GM13976 (cell line): ENCODE results near the gene EYS.

Experiments used
- DNase-seq: peaks from one replicate; pipeline ENCODE4 v3.0.0; 2012; ENCODE audit warnings: low spot score
- CTCF ChIP-seq: IDR thresholded peaks from 2 replicates; pipeline ENCODE4 v1.5.1; 2012; ENCODE audit warnings: borderline replicate concordance, mild to moderate bottlenecking; ENCODE audit not compliant: insufficient read depth; ENCODE audit errors: extremely low read depth, missing control alignments, control extremely low read depth
- in situ Hi-C: fragments of 300-500 bp; cut with MboI; formaldehyde crosslinking; loops from one replicate; pipeline ENCODE4 v1.12.0; 2022; ENCODE audit warnings: low sequenced_read_pairs, mixed read lengths, inconsistent platforms; ENCODE audit not compliant: unreplicated experiment

The EYS gene

DNA sequence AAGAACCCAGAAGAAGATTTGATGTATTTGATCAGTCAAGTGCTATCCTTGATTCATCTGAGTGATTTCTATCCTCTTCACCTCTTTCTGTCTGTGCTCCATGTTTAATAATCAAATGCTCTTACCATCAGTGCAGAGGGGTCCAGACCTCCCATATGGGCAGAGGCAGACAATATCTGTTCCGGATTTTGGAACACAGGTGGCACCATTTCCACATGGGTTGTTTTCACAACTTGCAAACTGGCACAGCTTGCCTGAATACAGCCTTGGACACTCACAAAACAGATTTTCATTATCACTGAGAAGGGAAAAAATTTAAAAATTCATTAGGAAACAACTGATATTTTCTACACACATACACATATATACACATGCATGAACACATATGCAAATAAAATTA is 1843.0 kb downstream of the EYS start:
- in situ Hi-C loops, result no loop called here
- no peak for TF ChIP-seq CTCF
- DNase-seq, result no peak

- no peak for DNase-seq
- in situ Hi-C loops, result no loop called here
- no peak for TF ChIP-seq CTCF
Measured at GRCh38 chr6:63862486-63863198, 1844.4 kb downstream of the EYS start.

DNA sequence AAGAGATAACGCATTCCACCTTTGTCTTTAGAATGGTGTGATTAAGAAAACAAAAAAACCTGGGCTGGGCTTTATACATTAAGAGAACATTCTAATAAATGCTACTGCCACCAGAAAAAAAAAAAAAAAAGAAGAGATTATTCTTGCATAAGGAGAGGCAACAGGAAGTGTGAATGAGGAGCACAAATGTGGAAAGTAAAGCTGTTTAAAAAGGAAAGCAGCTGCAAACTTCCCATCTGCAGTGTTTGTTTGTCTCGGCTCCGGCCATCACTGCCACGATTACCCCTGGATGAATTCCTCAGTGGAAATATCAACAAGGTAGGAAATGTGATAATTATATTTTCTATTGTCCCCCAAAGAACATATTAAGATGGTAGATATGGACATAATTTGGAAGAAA is 1847.5 kb downstream of the EYS start:
- TF ChIP-seq CTCF, result no peak
- DNase-seq, result no peak
- in situ Hi-C loops, result no loop called here

DNA sequence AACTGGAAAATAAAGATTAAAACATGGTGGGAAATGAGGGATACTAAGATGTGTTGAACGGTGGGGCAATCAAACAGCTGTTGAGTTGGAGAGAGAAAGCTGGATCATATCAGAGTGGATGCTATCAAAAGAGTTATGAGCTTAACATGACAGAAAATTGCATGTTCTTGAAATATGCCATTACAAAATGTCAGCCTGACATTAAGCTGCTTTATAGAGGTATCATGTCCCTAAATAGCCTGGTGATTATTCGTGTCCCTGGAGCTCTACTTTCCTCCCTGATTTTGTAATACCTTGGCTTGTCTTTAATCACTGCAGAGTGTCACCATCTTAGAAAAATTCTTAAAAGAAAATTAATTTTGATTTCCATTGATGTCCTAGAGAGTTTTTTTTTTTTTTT is 1848.3 kb downstream of the EYS start:
- TF ChIP-seq CTCF, result no peak
- in situ Hi-C loops, result no loop called here
- no peak for DNase-seq

DNA sequence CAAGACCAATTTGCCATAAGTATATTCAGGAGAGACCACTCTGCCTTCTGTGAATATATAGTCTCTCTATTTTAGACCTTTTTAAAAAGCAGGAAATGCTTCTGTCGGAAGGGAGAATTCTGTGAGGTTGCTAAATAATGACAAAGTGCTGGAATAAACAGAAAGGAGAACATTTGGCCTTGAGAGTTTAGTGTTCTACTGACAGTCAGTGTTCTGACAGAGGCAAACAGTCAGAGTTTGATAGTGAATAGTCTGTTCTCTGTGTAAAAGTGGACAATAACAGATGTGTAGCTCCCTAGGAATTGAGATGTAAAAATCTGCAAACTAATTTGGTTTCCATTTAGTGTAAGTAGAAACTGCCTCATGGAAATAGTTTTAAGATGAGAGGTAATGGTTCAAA is 1850.8 kb downstream of the EYS start:
- in situ Hi-C loops, result no loop called here
- DNase-seq, result no peak
- no peak for TF ChIP-seq CTCF

DNA sequence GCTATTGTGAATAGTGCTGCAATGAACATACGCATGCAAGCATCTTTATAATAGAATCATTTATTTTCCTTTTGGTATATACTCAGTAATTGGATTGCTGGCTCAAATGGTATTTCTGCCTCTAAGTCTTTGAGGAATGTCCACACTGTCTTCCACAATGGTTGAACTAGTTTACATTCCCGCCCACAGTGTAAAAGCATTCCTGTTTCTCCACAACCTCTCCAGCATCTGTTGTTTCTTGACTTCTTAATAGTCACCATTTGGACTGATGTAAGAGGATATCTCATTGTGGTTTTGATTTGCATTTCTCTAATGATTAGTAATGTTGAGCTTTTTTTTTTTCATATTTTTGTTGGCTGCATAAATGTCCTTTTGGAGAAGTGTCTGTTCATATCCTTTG is 1862.7 kb downstream of the EYS start:
- TF ChIP-seq CTCF, result no peak
- in situ Hi-C loops, result no loop called here
- no peak for DNase-seq
